ENCODE measurements around the gene ZNF771.

GRCh38 chr16:30447512-30448226, 40.3 kb downstream of the ZNF771 start:
- TF ChIP-seq, protein P1, sequence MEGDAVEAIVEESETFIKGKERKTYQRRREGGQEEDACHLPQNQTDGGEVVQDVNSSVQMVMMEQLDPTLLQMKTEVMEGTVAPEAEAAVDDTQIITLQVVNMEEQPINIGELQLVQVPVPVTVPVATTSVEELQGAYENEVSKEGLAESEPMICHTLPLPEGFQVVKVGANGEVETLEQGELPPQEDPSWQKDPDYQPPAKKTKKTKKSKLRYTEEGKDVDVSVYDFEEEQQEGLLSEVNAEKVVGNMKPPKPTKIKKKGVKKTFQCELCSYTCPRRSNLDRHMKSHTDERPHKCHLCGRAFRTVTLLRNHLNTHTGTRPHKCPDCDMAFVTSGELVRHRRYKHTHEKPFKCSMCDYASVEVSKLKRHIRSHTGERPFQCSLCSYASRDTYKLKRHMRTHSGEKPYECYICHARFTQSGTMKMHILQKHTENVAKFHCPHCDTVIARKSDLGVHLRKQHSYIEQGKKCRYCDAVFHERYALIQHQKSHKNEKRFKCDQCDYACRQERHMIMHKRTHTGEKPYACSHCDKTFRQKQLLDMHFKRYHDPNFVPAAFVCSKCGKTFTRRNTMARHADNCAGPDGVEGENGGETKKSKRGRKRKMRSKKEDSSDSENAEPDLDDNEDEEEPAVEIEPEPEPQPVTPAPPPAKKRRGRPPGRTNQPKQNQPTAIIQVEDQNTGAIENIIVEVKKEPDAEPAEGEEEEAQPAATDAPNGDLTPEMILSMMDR (IDR thresholded peaks at IDR 0.05; ENCODE audit: low read depth, low read length), result no peak
- TF ChIP-seq EZH2phosphoT487 (IDR thresholded peaks at IDR 0.05; ENCODE audit: low read depth), result no peak

Data from OCI-LY3 (cell line).